GM12878 (cell line): Measurements from ENCODE around the gene OPCML.

Source experiments
- ATF2 ChIP-seq: IDR thresholded peaks from 2 replicates; pipeline ENCODE4 v1.6.1; 2012; ENCODE audit warnings: low read length, inconsistent platforms
- CTCF ChIP-seq, 3 experiments: IDR thresholded peaks in 2 of 3; conservative IDR thresholded peaks in 1 of 3; 2 replicates each; pipeline ENCODE4 v1.5.1; 2011; ENCODE audit warnings: low read depth in 3 of 3, low read length in 3 of 3, mild to moderate bottlenecking in 3 of 3, control low read depth in 2 of 3, moderate library complexity in 2 of 3, inconsistent platforms in 1 of 3, mixed read lengths in 1 of 3; ENCODE audit not compliant: control insufficient read depth in 2 of 3, insufficient read depth in 1 of 3; ENCODE audit errors: extremely low read depth in 1 of 3
- FOXK2 ChIP-seq: fragments of 450-650 bp; IDR thresholded peaks from 2 replicates; pipeline ENCODE4 v1.6.1; 2017; ENCODE audit warnings: mild to moderate bottlenecking, moderate library complexity
- POLR2A ChIP-seq: IDR thresholded peaks from 2 replicates; pipeline ENCODE4 v1.6.1; 2011; ENCODE audit warnings: low read depth, mild to moderate bottlenecking, low read length
- POLR2AphosphoS5 ChIP-seq: IDR thresholded peaks from 2 replicates; pipeline ENCODE4 v1.6.1; 2011; ENCODE audit warnings: mild to moderate bottlenecking, low read length, inconsistent platforms
- RELB ChIP-seq: fragments of 450-650 bp; IDR thresholded peaks from 2 replicates; pipeline ENCODE4 v1.6.1; 2017; ENCODE audit warnings: low read depth, mild to moderate bottlenecking, moderate library complexity
- SIX5 ChIP-seq: IDR thresholded peaks from 2 replicates; pipeline ENCODE4 v1.6.1; 2011; ENCODE audit warnings: mild to moderate bottlenecking, low read depth, low read length, moderate library complexity; ENCODE audit not compliant: severe bottlenecking
- SUPT20H ChIP-seq: IDR thresholded peaks from 2 replicates; pipeline ENCODE4 v1.6.1; 2011; ENCODE audit warnings: low read depth, mild to moderate bottlenecking, low read length, moderate library complexity, borderline replicate concordance; ENCODE audit not compliant: control insufficient read depth
- TARDBP ChIP-seq: IDR thresholded peaks from 2 replicates; pipeline ENCODE4 v1.6.1; 2016; ENCODE audit warnings: borderline replicate concordance
- TCF3 ChIP-seq: IDR thresholded peaks from 2 replicates; pipeline ENCODE4 v1.6.1; 2012; ENCODE audit warnings: low read depth, mild to moderate bottlenecking, low read length, borderline replicate concordance; ENCODE audit not compliant: insufficient read depth
- USF2 ChIP-seq: IDR thresholded peaks from 2 replicates; pipeline ENCODE4 v1.6.1; 2011; ENCODE audit warnings: low read depth, low read length, improper control_type of control experiment, borderline replicate concordance
- ZNF274 ChIP-seq: IDR thresholded peaks from one replicate; pipeline ENCODE4 v1.8.0; 2011; ENCODE audit not compliant: insufficient read length, insufficient read depth
- TF ChIP-seq, protein P1 (sequence below): IDR thresholded peaks from 2 replicates; pipeline ENCODE4 v1.6.1; 2012; ENCODE audit warnings: mild to moderate bottlenecking, low read depth, low read length
- TF ChIP-seq, protein P2 (sequence below): fragments of 450-650 bp; IDR thresholded peaks from 2 replicates; pipeline ENCODE4 v1.6.1; 2014; ENCODE audit warnings: mild to moderate bottlenecking

DNA sequence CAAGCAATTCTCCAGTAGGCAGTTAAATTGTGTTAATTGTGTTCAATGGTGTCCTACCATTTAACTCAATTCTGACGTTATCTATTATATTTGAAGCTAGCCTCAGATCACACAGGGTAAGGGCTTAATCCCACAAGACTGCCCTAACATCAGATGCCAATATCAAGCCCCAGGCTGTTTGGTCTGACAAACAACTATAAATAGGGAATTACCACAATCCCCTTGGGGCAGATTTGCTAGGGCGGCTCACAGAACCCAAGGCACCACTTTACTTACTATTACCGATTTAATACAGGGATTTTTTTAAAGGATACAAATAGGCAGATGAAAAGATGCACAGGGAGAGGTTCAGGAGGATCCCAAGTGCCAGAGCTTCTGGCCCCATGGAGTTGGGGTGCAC is 678.4 kb downstream of the OPCML start:
- no peak for TF ChIP-seq POLR2A
- TF ChIP-seq POLR2AphosphoS5, result no peak
- no peak for TF ChIP-seq TARDBP
- no peak for TF ChIP-seq CTCF (IDR thresholded peaks at IDR 0.05 in 2 of 3, conservative IDR thresholded peaks at IDR 0.05 in 1 of 3; ENCODE audit: control insufficient read depth in 2 of 3, extremely low read depth in 1 of 3, insufficient read depth in 1 of 3, low read depth in 3 of 3, low read length in 3 of 3)
- no peak for TF ChIP-seq ZNF274
- no peak for TF ChIP-seq RELB
- TF ChIP-seq FOXK2, result no peak
- TF ChIP-seq SIX5, result no peak
- TF ChIP-seq USF2, result no peak
- TF ChIP-seq, protein P1, sequence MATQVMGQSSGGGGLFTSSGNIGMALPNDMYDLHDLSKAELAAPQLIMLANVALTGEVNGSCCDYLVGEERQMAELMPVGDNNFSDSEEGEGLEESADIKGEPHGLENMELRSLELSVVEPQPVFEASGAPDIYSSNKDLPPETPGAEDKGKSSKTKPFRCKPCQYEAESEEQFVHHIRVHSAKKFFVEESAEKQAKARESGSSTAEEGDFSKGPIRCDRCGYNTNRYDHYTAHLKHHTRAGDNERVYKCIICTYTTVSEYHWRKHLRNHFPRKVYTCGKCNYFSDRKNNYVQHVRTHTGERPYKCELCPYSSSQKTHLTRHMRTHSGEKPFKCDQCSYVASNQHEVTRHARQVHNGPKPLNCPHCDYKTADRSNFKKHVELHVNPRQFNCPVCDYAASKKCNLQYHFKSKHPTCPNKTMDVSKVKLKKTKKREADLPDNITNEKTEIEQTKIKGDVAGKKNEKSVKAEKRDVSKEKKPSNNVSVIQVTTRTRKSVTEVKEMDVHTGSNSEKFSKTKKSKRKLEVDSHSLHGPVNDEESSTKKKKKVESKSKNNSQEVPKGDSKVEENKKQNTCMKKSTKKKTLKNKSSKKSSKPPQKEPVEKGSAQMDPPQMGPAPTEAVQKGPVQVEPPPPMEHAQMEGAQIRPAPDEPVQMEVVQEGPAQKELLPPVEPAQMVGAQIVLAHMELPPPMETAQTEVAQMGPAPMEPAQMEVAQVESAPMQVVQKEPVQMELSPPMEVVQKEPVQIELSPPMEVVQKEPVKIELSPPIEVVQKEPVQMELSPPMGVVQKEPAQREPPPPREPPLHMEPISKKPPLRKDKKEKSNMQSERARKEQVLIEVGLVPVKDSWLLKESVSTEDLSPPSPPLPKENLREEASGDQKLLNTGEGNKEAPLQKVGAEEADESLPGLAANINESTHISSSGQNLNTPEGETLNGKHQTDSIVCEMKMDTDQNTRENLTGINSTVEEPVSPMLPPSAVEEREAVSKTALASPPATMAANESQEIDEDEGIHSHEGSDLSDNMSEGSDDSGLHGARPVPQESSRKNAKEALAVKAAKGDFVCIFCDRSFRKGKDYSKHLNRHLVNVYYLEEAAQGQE, result no peak
- TF ChIP-seq SUPT20H, result no peak
- no peak for TF ChIP-seq ATF2
- TF ChIP-seq, protein P2, sequence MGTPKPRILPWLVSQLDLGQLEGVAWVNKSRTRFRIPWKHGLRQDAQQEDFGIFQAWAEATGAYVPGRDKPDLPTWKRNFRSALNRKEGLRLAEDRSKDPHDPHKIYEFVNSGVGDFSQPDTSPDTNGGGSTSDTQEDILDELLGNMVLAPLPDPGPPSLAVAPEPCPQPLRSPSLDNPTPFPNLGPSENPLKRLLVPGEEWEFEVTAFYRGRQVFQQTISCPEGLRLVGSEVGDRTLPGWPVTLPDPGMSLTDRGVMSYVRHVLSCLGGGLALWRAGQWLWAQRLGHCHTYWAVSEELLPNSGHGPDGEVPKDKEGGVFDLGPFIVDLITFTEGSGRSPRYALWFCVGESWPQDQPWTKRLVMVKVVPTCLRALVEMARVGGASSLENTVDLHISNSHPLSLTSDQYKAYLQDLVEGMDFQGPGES, result no peak
- no peak for TF ChIP-seq TCF3
